Measurements from ENCODE around the gene HK1.
A peak's percentile ranks its signal among the peaks of the same experiment; 100 is the strongest.

The HK1 gene

GRCh38 chr10:69234447-69234846 lies 43.8 kb upstream of the HK1 start:
- Histone ChIP-seq H3K79me2 (no peaks in the 10 kb centered on the region), H3K4me1 (no peaks in the 10 kb centered on the region)

GRCh38 chr10:69237528-69238159 lies 40.7 kb upstream of the HK1 start:
- no peak overlapping the region for H3K4me3 ChIP-seq (ENCODE audit: low read depth, low read length)
- H3K27ac ChIP-seq = no peak overlapping the region

More at GRCh38 chr10:69234447-69234846, 43.8 kb upstream of the HK1 start:
- Histone ChIP-seq H3K4me3 (ENCODE audit: low read depth, low read length) (no peak overlapping the region), H3K4me2 (ENCODE audit: low read length) (no peak overlapping the region), H3K9me3 (ENCODE audit: control insufficient read depth, low read length) (no peaks in the 10 kb centered on the region), H3K9ac (no peak overlapping the region), H3K36me3 (ENCODE audit: control insufficient read depth, insufficient read depth, low read length) (no peaks in the 10 kb centered on the region), H3K27ac (no peak overlapping the region), H2AFZ (no peak overlapping the region), H3K27me3 (ENCODE audit: control insufficient read depth, insufficient read depth, low read length) (no peaks in the 10 kb centered on the region)
- TF ChIP-seq, protein P1, sequence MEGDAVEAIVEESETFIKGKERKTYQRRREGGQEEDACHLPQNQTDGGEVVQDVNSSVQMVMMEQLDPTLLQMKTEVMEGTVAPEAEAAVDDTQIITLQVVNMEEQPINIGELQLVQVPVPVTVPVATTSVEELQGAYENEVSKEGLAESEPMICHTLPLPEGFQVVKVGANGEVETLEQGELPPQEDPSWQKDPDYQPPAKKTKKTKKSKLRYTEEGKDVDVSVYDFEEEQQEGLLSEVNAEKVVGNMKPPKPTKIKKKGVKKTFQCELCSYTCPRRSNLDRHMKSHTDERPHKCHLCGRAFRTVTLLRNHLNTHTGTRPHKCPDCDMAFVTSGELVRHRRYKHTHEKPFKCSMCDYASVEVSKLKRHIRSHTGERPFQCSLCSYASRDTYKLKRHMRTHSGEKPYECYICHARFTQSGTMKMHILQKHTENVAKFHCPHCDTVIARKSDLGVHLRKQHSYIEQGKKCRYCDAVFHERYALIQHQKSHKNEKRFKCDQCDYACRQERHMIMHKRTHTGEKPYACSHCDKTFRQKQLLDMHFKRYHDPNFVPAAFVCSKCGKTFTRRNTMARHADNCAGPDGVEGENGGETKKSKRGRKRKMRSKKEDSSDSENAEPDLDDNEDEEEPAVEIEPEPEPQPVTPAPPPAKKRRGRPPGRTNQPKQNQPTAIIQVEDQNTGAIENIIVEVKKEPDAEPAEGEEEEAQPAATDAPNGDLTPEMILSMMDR (IDR thresholded peaks at IDR 0.05) = no peak

DNA sequence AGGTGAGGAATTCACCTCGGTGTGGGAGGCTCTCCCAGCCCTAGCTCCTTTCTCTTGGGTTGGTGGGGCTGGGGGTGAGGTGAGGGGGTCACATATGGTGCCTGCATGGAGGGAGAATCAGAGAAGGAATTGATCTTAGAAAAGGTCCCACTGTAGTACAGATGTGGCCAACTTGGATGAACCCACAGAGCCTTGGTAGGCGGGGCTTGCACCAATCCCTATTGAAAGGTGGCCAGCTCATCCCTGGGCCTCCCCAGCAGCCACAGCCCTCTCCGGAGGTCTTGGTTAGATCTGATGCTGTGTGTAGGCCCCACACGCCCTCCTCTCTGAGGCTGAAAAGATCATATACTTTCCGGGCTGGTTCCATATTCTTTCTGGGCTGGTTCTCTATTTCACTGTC lies 39.2 kb upstream of the HK1 start:
- TF ChIP-seq, protein P1 (IDR thresholded peaks at IDR 0.05) = no peak
- Histone ChIP-seq H3K4me3 (ENCODE audit: low read depth, low read length) (no peak overlapping the region), H3K4me2 (ENCODE audit: low read length) (no peak overlapping the region), H3K9ac (no peak overlapping the region), H3K27me3 (ENCODE audit: control insufficient read depth, insufficient read depth, low read length) (no peaks in the 10 kb centered on the region), H3K9me3 (ENCODE audit: control insufficient read depth, low read length) (no peaks in the 10 kb centered on the region), H3K79me2 (no peaks in the 10 kb centered on the region), H3K27ac (no peak overlapping the region), H3K36me3 (ENCODE audit: control insufficient read depth, insufficient read depth, low read length) (no peaks in the 10 kb centered on the region), H2AFZ (no peak overlapping the region), H3K4me1 (no peaks in the 10 kb centered on the region)

More at GRCh38 chr10:69237528-69238159, 40.7 kb upstream of the HK1 start:
- H3K4me1 ChIP-seq = no peaks in the 10 kb centered on the region
- no peaks in the 10 kb centered on the region for H3K27me3 ChIP-seq (ENCODE audit: control insufficient read depth, insufficient read depth, low read length)
- no peak overlapping the region for H3K4me2 ChIP-seq (ENCODE audit: low read length)
- no peaks in the 10 kb centered on the region for H3K79me2 ChIP-seq
- no peaks in the 10 kb centered on the region for H3K36me3 ChIP-seq (ENCODE audit: control insufficient read depth, insufficient read depth, low read length)
- H3K9me3 ChIP-seq (ENCODE audit: control insufficient read depth, low read length) = no peaks in the 10 kb centered on the region
- H2AFZ ChIP-seq = peak overlapping the region; percentile 8
- TF ChIP-seq, protein P1 (IDR thresholded peaks at IDR 0.05) = peak; percentile 95
- no peak overlapping the region for H3K9ac ChIP-seq

GRCh38 chr10:69239816-69240434 lies 38.4 kb upstream of the HK1 start:
- Histone ChIP-seq H3K36me3 (ENCODE audit: control insufficient read depth, insufficient read depth, low read length) (no peaks in the 10 kb centered on the region), H3K9ac (no peak overlapping the region)

More at GRCh38 chr10:69239816-69240434, 38.4 kb upstream of the HK1 start:
- Histone ChIP-seq H2AFZ (no peak overlapping the region), H3K4me1 (no peaks in the 10 kb centered on the region), H3K27ac (no peak overlapping the region), H3K79me2 (no peaks in the 10 kb centered on the region), H3K9me3 (ENCODE audit: control insufficient read depth, low read length) (no peaks in the 10 kb centered on the region), H3K4me3 (ENCODE audit: low read depth, low read length) (no peak overlapping the region), H3K4me2 (ENCODE audit: low read length) (no peak overlapping the region), H3K27me3 (ENCODE audit: control insufficient read depth, insufficient read depth, low read length) (no peaks in the 10 kb centered on the region)
- TF ChIP-seq, protein P1 (IDR thresholded peaks at IDR 0.05) = no peak

Data from parathyroid adenoma (tissue), 2 donors.